Activated CD4-positive, alpha-beta T cell treated with anti-CD3 and anti-CD28 coated beads for 48 hours (primary cell): ENCODE results near the gene C16orf74.
A peak's percentile ranks its signal among the peaks of the same experiment; 100 is the strongest.

Experiments used
- DNase-seq: peaks from one replicate; pipeline ENCODE4 v3.0.0-alpha.2; 2020

The C16orf74 gene

GRCh38 chr16:85668676-85669424 lies 82.0 kb downstream of the C16orf74 start:
- no peak for DNase-seq

GRCh38 chr16:85667841-85668413 lies 83.0 kb downstream of the C16orf74 start:
- DNase-seq, result no peak

GRCh38 chr16:85667261-85667660 lies 83.6 kb downstream of the C16orf74 start:
- no peak for DNase-seq

GRCh38 chr16:85665929-85666328 lies 85.0 kb downstream of the C16orf74 start:
- no peak for DNase-seq

- DNase-seq, result no peak
These were observed 85.5 kb downstream of the C16orf74 start for GRCh38 chr16:85665373-85665740.

- no peak for DNase-seq
These were observed 86.1 kb downstream of the C16orf74 start for GRCh38 chr16:85664580-85665372.

GRCh38 chr16:85663891-85664321 lies 87.0 kb downstream of the C16orf74 start:
- DNase-seq, result no peak

GRCh38 chr16:85662976-85663830 lies 87.7 kb downstream of the C16orf74 start:
- no peak for DNase-seq

GRCh38 chr16:85662482-85662812 lies 88.4 kb downstream of the C16orf74 start:
- DNase-seq, result no peak

- DNase-seq, result no peak
These were observed 89.0 kb downstream of the C16orf74 start for GRCh38 chr16:85661740-85662481.

- DNase-seq, result no peak
These were observed 89.8 kb downstream of the C16orf74 start for GRCh38 chr16:85660843-85661739.

- peak; percentile 83 for DNase-seq
These were observed 90.9 kb downstream of the C16orf74 start for GRCh38 chr16:85659805-85660511.

- no peak for DNase-seq
These were observed 91.6 kb downstream of the C16orf74 start for GRCh38 chr16:85659336-85659735.

GRCh38 chr16:85658504-85659326 lies 92.2 kb downstream of the C16orf74 start:
- no peak for DNase-seq

- no peak for DNase-seq
These were observed 92.9 kb downstream of the C16orf74 start for GRCh38 chr16:85657996-85658395.
